HepG2 (cell line): ENCODE data around the gene UNC50. TPM values are rescaled to one million over a fixed set of nuclear protein-coding genes. Genes with fewer than 3 reads are reported as not detected.

Experiments used
- BCL6 ChIP-seq: IDR thresholded peaks from 2 replicates; pipeline ENCODE4 v1.6.1; 2016; ENCODE audit warnings: missing genetic modification reagents, missing compliant biosample characterization
- CBX5 ChIP-seq: sonication (generic); formaldehyde crosslinking; IDR thresholded peaks from 2 replicates; pipeline ENCODE4 v1.4.0; 2020; ENCODE audit warnings: missing genetic modification reagents, borderline replicate concordance
- CEBPG ChIP-seq: IDR thresholded peaks from 2 replicates; pipeline ENCODE4 v1.6.1; 2016
- HMGXB4 ChIP-seq, 2 experiments: sonication (generic) in 1 of 2; formaldehyde crosslinking in 1 of 2; IDR thresholded peaks; 2 replicates each; pipeline versions ENCODE4 v1.4.0 to v1.6.1; 2018 to 2020; ENCODE audit warnings: missing genetic modification reagents in 2 of 2, borderline replicate concordance in 1 of 2, low read depth in 1 of 2, mild to moderate bottlenecking in 1 of 2, missing biosample characterization in 1 of 2
- MIER3 ChIP-seq: IDR thresholded peaks from 2 replicates; pipeline ENCODE4 v1.6.1; 2016; ENCODE audit warnings: missing compliant biosample characterization, borderline replicate concordance
- MTA1 ChIP-seq: sonication (generic); formaldehyde crosslinking; IDR thresholded peaks from 2 replicates; pipeline ENCODE4 v1.4.0; 2020; ENCODE audit warnings: missing genetic modification reagents, mild to moderate bottlenecking, borderline replicate concordance
- NFE2 ChIP-seq: sonication (generic); formaldehyde crosslinking; IDR thresholded peaks from 2 replicates; pipeline ENCODE4 v1.4.0; 2020; ENCODE audit warnings: missing genetic modification reagents
- PAWR ChIP-seq: sonication (generic); formaldehyde crosslinking; IDR thresholded peaks from 2 replicates; pipeline ENCODE4 v1.4.0; 2020; ENCODE audit warnings: missing genetic modification reagents, mild to moderate bottlenecking, borderline replicate concordance
- SATB2 ChIP-seq: sonication (generic); formaldehyde crosslinking; IDR thresholded peaks from 2 replicates; pipeline ENCODE4 v1.5.0; 2020; ENCODE audit warnings: missing genetic modification reagents
- SNAPC2 ChIP-seq: sonication (generic); formaldehyde crosslinking; IDR thresholded peaks from 2 replicates; pipeline ENCODE4 v1.8.1; 2022; ENCODE audit warnings: mild to moderate bottlenecking, missing genetic modification reagents
- SOX13 ChIP-seq, 3 experiments: fragments of 450-650 bp in 1 of 3; sonication (generic) in 1 of 3; formaldehyde crosslinking in 1 of 3; IDR thresholded peaks in 2 of 3; conservative IDR thresholded peaks in 1 of 3; 2 replicates each; pipeline versions ENCODE4 v1.5.0 to v1.6.1; 2016 to 2020; ENCODE audit warnings: antibody characterized with exemption in 1 of 3, mild to moderate bottlenecking in 1 of 3, missing compliant biosample characterization in 1 of 3, missing genetic modification reagents in 1 of 3, moderate library complexity in 1 of 3
- TBX3 ChIP-seq: fragments of 450-650 bp; IDR thresholded peaks from 2 replicates; pipeline ENCODE4 v1.6.1; 2017; ENCODE audit warnings: antibody characterized with exemption, mild to moderate bottlenecking, inconsistent platforms, borderline replicate concordance
- ZBTB20 ChIP-seq: sonication (generic); formaldehyde crosslinking; IDR thresholded peaks from 2 replicates; pipeline ENCODE4 v1.8.1; 2023; ENCODE audit warnings: missing genetic modification reagents, low read depth, mild to moderate bottlenecking, borderline replicate concordance
- ZFY ChIP-seq: sonication (generic); formaldehyde crosslinking; IDR thresholded peaks from 2 replicates; pipeline ENCODE4 v1.4.0; 2020; ENCODE audit warnings: missing genetic modification reagents
- ZNF10 ChIP-seq: sonication (generic); formaldehyde crosslinking; IDR thresholded peaks from 2 replicates; pipeline ENCODE4 v1.4.0; 2020; ENCODE audit warnings: mild to moderate bottlenecking, low read depth, missing genetic modification reagents, borderline replicate concordance
- ZNF460 ChIP-seq: sonication (generic); formaldehyde crosslinking; IDR thresholded peaks from 2 replicates; pipeline ENCODE4 v1.5.1; 2020; ENCODE audit warnings: missing genetic modification reagents, mild to moderate bottlenecking, borderline replicate concordance
- ZNF512 ChIP-seq: sonication (generic); formaldehyde crosslinking; IDR thresholded peaks from 2 replicates; pipeline ENCODE4 v1.4.0; 2020; ENCODE audit warnings: mild to moderate bottlenecking, missing genetic modification reagents
- ZNF513 ChIP-seq: sonication (generic); formaldehyde crosslinking; conservative IDR thresholded peaks from 2 replicates; pipeline ENCODE4 v1.5.0; 2020; ENCODE audit warnings: missing genetic modification reagents
- ZNF550 ChIP-seq: sonication (generic); formaldehyde crosslinking; IDR thresholded peaks from 2 replicates; pipeline ENCODE4 v1.4.0; 2020; ENCODE audit warnings: mild to moderate bottlenecking, missing genetic modification reagents, borderline replicate concordance
- ZNF562 ChIP-seq: sonication (generic); formaldehyde crosslinking; IDR thresholded peaks from 2 replicates; pipeline ENCODE4 v1.8.0; 2022; ENCODE audit warnings: missing genetic modification reagents, borderline replicate concordance
- ZNF792 ChIP-seq: IDR thresholded peaks from 2 replicates; pipeline ENCODE4 v1.6.1; 2016
- polyA plus RNA-seq, 8 experiments: library from polyadenylated mRNA; depleted of rRNA in 3 of 8; stranded (reverse) in 7 of 8; unstranded in 1 of 8; fragments of >200 nt; fragmentation: Illumina TruSeq in 4 of 8; extraction: Trizol in 4 of 8; gene quantifications; 2 replicates each; pipeline versions ENCODE4 v1.2.1 to v1.2.3, GENCODE V29; 2011 to 2016; ENCODE audit warnings: low read depth in 4 of 8, missing spikeins in 1 of 8, mixed read lengths in 1 of 8; ENCODE audit not compliant: insufficient read depth in 1 of 8
- total RNA-seq, 5 experiments: library from RNA; depleted of rRNA; stranded (reverse); fragments of >200 nt; fragmentation: Illumina TruSeq; extraction: Trizol; gene quantifications; 2 replicates each; pipeline ENCODE4 v1.2.3, GENCODE V29; 2016; ENCODE audit warnings: low read depth in 1 of 5
- TF ChIP-seq, protein P1 (sequence below): sonication (generic); formaldehyde crosslinking; conservative IDR thresholded peaks from 2 replicates; pipeline ENCODE4 v1.8.0; 2022; ENCODE audit warnings: missing genetic modification reagents

Gene UNC50
- total and polyA plus RNA-seq, 2 of the 13 experiments (the other 11 are each of a cell fraction or from before 2014, with no cell fraction given), result 92.6 to 95.6 TPM

- no peak for TF ChIP-seq ZNF562
- TF ChIP-seq ZNF513, result no peak
- TF ChIP-seq TBX3, result no peak
- TF ChIP-seq MIER3, result peak; percentile 50; the same call in 1 of the 2 replicates
- TF ChIP-seq SNAPC2 (CRISPR knock-in tag), result no peak; the same call in 1 of the 2 replicates
- no peak for TF ChIP-seq NFE2 (CRISPR knock-in tag)
- TF ChIP-seq, protein P1, sequence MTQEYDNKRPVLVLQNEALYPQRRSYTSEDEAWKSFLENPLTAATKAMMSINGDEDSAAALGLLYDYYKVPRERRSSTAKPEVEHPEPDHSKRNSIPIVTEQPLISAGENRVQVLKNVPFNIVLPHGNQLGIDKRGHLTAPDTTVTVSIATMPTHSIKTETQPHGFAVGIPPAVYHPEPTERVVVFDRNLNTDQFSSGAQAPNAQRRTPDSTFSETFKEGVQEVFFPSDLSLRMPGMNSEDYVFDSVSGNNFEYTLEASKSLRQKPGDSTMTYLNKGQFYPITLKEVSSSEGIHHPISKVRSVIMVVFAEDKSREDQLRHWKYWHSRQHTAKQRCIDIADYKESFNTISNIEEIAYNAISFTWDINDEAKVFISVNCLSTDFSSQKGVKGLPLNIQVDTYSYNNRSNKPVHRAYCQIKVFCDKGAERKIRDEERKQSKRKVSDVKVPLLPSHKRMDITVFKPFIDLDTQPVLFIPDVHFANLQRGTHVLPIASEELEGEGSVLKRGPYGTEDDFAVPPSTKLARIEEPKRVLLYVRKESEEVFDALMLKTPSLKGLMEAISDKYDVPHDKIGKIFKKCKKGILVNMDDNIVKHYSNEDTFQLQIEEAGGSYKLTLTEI (CRISPR knock-in tag), result no peak
- 0 out of 2 replicates have a peak, but pooled peaks have one; percentile 29 for TF ChIP-seq ZNF792 (CRISPR knock-in tag)
- no peak for TF ChIP-seq PAWR (CRISPR knock-in tag)
- no peak for TF ChIP-seq ZNF460 (CRISPR knock-in tag)
- no peak for TF ChIP-seq ZBTB20 (CRISPR knock-in tag)
- TF ChIP-seq ZNF10, result no peak
- 0 out of 4 replicates have a peak, but pooled peaks of 1 of the 2 experiments have one; percentile 31 for TF ChIP-seq HMGXB4 (CRISPR knock-in tag; IDR thresholded peaks at IDR 0.05; ENCODE audit: borderline replicate concordance in 1 of 2, low read depth in 1 of 2)
- 0 out of 2 replicates have a peak, but pooled peaks have one; percentile 13 for TF ChIP-seq BCL6
- no peak for TF ChIP-seq ZNF550 (CRISPR knock-in tag)
- TF ChIP-seq ZFY (CRISPR knock-in tag), result no peak
- TF ChIP-seq MTA1 (CRISPR knock-in tag), result no peak
- TF ChIP-seq SATB2 (CRISPR knock-in tag), result no peak
- 0 out of 2 replicates have a peak, but pooled peaks have one; percentile 15 for TF ChIP-seq CEBPG (CRISPR knock-in tag)
- no peak for TF ChIP-seq CBX5
- TF ChIP-seq SOX13 (IDR thresholded peaks at IDR 0.05), result no peak
- peak in 1 of 2 experiments; percentile 31; a peak in 1 of 4 replicates for TF ChIP-seq SOX13 (CRISPR knock-in tag; conservative IDR thresholded peaks at IDR 0.05 in 1 of 2, IDR thresholded peaks at IDR 0.05 in 1 of 2)
- no peak for TF ChIP-seq ZNF512 (CRISPR knock-in tag)
These were observed 41.0 kb downstream of the UNC50 start (continued) for GRCh38 chr2:98649135-98649991.
